A549 treated with CORT108297 at 1 μM for 4 hours (cell line): ENCODE data around the gene RNF138. TPM values are rescaled to one million over a fixed set of nuclear protein-coding genes. Genes with fewer than 3 reads are reported as not detected.

ENCODE experiments used
- total RNA-seq: library from RNA; stranded (reverse); fragments of 200-300 nt; extraction: Qiagen RNA extraction; gene quantifications from 5 replicates; pipeline ENCODE4 v1.2.3, GENCODE V29; 2022

Gene RNF138
- 11.8 to 16.3 TPM (median 13.4 TPM) in 5 replicates for total RNA-seq

GRCh38 chr18:32091724-32092421 is at the start of gene RNF138:
TSS of gene RNF138 (plus strand) at chr18:32091874. CDS start at chr18:32092777, 903 bp downstream.

Other genes with a start within 250 kb of the RNF138 start
- gene TRAPPC8, start 148.7 kb upstream of the RNF138 start, total RNA-seq, result 11.3 to 18.7 TPM (median 12.1 TPM) in 5 replicates
- gene RNF125, start 73.0 kb upstream of the RNF138 start, total RNA-seq, result 0.20 to 0.32 TPM (median 0.28 TPM) in 5 replicates
- 0.06 to 0.14 TPM (median 0.07 TPM) in 3 of 5 replicates, not detected in the others for gene MEP1B, start 98.2 kb downstream of the RNF138 start, total RNA-seq